ENCODE data around the gene PTBP1. TPM values are rescaled to one million over a fixed set of nuclear protein-coding genes. Genes with fewer than 3 reads are reported as not detected.
"Not testable (repeated sequence)": the region's sequence is repeated elsewhere in the genome, so short reads cannot be mapped to it uniquely, and the experiment has no call there.

The PTBP1 gene
- polyA plus RNA-seq, 3 donors, result 62.4 to 117 (median 81.6) TPM

GRCh38 chr19:852136-853013 lies 55.1 kb downstream of the PTBP1 start, which contains the start of gene ELANE:
Gene ELANE (plus strand): TSS chr19:852303. CDS start chr19:852329, 26 bp downstream.
- Histone ChIP-seq H3K27ac (ENCODE audit: low read depth in 1 of 2, low read length in 2 of 2) (no peak within 1 kb of the TSS), H3K9me3 (replicated peaks in 1 of 2; ENCODE audit: control insufficient read depth in 1 of 2, insufficient read depth in 1 of 2, low read length in 2 of 2) (no peaks in the 10 kb centered on the region), H3K4me3 (replicated peaks in 1 of 3; ENCODE audit: low read depth in 2 of 3, low read length in 3 of 3) (peak within 1 kb of the TSS; percentile 18 to 68 (median 24)), H2AFZ (ENCODE audit: insufficient read depth, low read depth, low read length, poor library complexity, severe bottlenecking) (peak within 1 kb of the TSS; percentile 67), H3K27me3 (ENCODE audit: control insufficient read depth in 2 of 2, insufficient read depth in 2 of 2, low read length in 2 of 2) (peaks cover 0 to 18% of the 10 kb centered on the region in 2 donors), H3K36me3 (replicated peaks in 1 of 2; ENCODE audit: control insufficient read depth in 1 of 2, insufficient read depth in 2 of 2, low read length in 2 of 2) (no peaks in the 10 kb centered on the region), H4K20me1 (ENCODE audit: insufficient read depth, low read length) (no peaks in the 10 kb centered on the region), H3K79me2 (ENCODE audit: insufficient read depth, low read length) (peaks cover 22% of the 10 kb centered on the region), H3K4me1 (ENCODE audit: control insufficient read depth in 1 of 2, insufficient read depth in 2 of 2, low read length in 2 of 2) (peaks cover 38 to 51% of the 10 kb centered on the region in 2 donors), H3K9ac (ENCODE audit: insufficient read depth, low read length, poor library complexity, severe bottlenecking) (peak within 1 kb of the TSS; percentile 27), H3K4me2 (replicated peaks; ENCODE audit: extremely low read depth, low read length, poor library complexity, severe bottlenecking) (peak within 1 kb of the TSS; percentile 75)
- Mint-ChIP-seq H3K27ac (no peak within 1 kb of the TSS), H3K4me1 (peaks cover 34% of the 10 kb centered on the region), H3K27me3 (ENCODE audit: low read depth in 3 of 3) (peaks cover 14 to 28% (median 16%) of the 10 kb centered on the region in 3 donors), H3K9me3 (peaks cover 0 to 2% (median 0%) of the 10 kb centered on the region in 7 donors), H3K4me3 (peak within 1 kb of the TSS; percentile 61 to 84), H3K36me3 (no peaks in the 10 kb centered on the region)
- peak in 1 of 3 donors; percentile 43 for DNase-seq
- no peak for TF ChIP-seq CTCF (IDR thresholded peaks at IDR 0.05)
- intact Hi-C loops (cut with micrococcal nuclease), result loop anchor here (5.0 kb wide), 2 partner anchors 35 to 80 kb away; no protein-coding TSS in a partner anchor
- 15% methylated on average over 39 of the region's 55 CpGs for WGBS (ENCODE audit: insufficient coverage)

- Mint-ChIP-seq H3K4me1 (peaks cover 30% of the 10 kb centered on the region), H3K27ac (no peak overlapping the region), H3K9me3 (peaks cover 0 to 2% (median 0%) of the 10 kb centered on the region in 7 donors), H3K27me3 (ENCODE audit: low read depth in 3 of 3) (peaks cover 8 to 20% (median 14%) of the 10 kb centered on the region in 3 donors), H3K36me3 (no peaks in the 10 kb centered on the region), H3K4me3 (peak overlapping the region; percentile 35 to 58)
- H4K20me1 ChIP-seq (ENCODE audit: insufficient read depth, low read length), result no peaks in the 10 kb centered on the region
- intact Hi-C loops (cut with micrococcal nuclease), result loop anchor here (5.0 kb wide), 2 partner anchors 36 to 81 kb away; no protein-coding TSS in a partner anchor
- WGBS (ENCODE audit: insufficient coverage), result 19% methylated on average over 42 of the region's 67 CpGs
- peak overlapping the region; percentile 75 for H3K4me2 ChIP-seq (replicated peaks; ENCODE audit: extremely low read depth, low read length, poor library complexity, severe bottlenecking)
- H2AFZ ChIP-seq (ENCODE audit: insufficient read depth, low read depth, low read length, poor library complexity, severe bottlenecking), result peak overlapping the region; percentile 67
- H3K27ac ChIP-seq (ENCODE audit: low read depth in 1 of 2, low read length in 2 of 2), result no peak overlapping the region
- peak overlapping the region; percentile 18 to 68 (median 24) for H3K4me3 ChIP-seq (replicated peaks in 1 of 3; ENCODE audit: low read depth in 2 of 3, low read length in 3 of 3)
- peak overlapping the region; percentile 27 for H3K9ac ChIP-seq (ENCODE audit: insufficient read depth, low read length, poor library complexity, severe bottlenecking)
- H3K9me3 ChIP-seq (replicated peaks in 1 of 2; ENCODE audit: control insufficient read depth in 1 of 2, insufficient read depth in 1 of 2, low read length in 2 of 2), result no peaks in the 10 kb centered on the region
- TF ChIP-seq CTCF (IDR thresholded peaks at IDR 0.05), result no peak
- H3K27me3 ChIP-seq (ENCODE audit: control insufficient read depth in 2 of 2, insufficient read depth in 2 of 2, low read length in 2 of 2), result peaks cover 0 to 12% of the 10 kb centered on the region in 2 donors
- peaks cover 22% of the 10 kb centered on the region for H3K79me2 ChIP-seq (ENCODE audit: insufficient read depth, low read length)
- no peaks in the 10 kb centered on the region for H3K36me3 ChIP-seq (replicated peaks in 1 of 2; ENCODE audit: control insufficient read depth in 1 of 2, insufficient read depth in 2 of 2, low read length in 2 of 2)
- H3K4me1 ChIP-seq (ENCODE audit: control insufficient read depth in 1 of 2, insufficient read depth in 2 of 2, low read length in 2 of 2), result peaks cover 37 to 51% of the 10 kb centered on the region in 2 donors
- no peak for DNase-seq
These were observed 55.8 kb downstream of the PTBP1 start for GRCh38 chr19:853014-853585.

GRCh38 chr19:853614-854220 lies 56.5 kb downstream of the PTBP1 start:
- peak overlapping the region in 1 of 3 experiments; percentile 68 for H3K4me3 ChIP-seq (replicated peaks in 1 of 3; ENCODE audit: low read depth in 2 of 3, low read length in 3 of 3)
- H4K20me1 ChIP-seq (ENCODE audit: insufficient read depth, low read length); H3K36me3 ChIP-seq (replicated peaks in 1 of 2; ENCODE audit: control insufficient read depth in 1 of 2, insufficient read depth in 2 of 2, low read length in 2 of 2); H3K9me3 ChIP-seq (replicated peaks in 1 of 2; ENCODE audit: control insufficient read depth in 1 of 2, insufficient read depth in 1 of 2, low read length in 2 of 2); H3K9ac ChIP-seq (ENCODE audit: insufficient read depth, low read length, poor library complexity, severe bottlenecking); H3K27ac ChIP-seq (ENCODE audit: low read depth in 1 of 2, low read length in 2 of 2); H3K9me3 Mint-ChIP-seq; H3K27ac Mint-ChIP-seq; H3K27me3 ChIP-seq (ENCODE audit: control insufficient read depth in 2 of 2, insufficient read depth in 2 of 2, low read length in 2 of 2); DNase-seq; H3K36me3 Mint-ChIP-seq; H2AFZ ChIP-seq (ENCODE audit: insufficient read depth, low read depth, low read length, poor library complexity, severe bottlenecking): not testable (repeated sequence)
- intact Hi-C loops (cut with micrococcal nuclease), result loop anchor here (2.0 to 5.0 kb wide), 3 partner anchors 36 to 81 kb away; no protein-coding TSS in a partner anchor
- Mint-ChIP-seq H3K27me3 (ENCODE audit: low read depth in 3 of 3) (peaks cover 8 to 14% (median 8%) of the 10 kb centered on the region in 3 donors), H3K4me1 (peaks cover 30% of the 10 kb centered on the region), H3K4me3 (peak overlapping the region in 1 of 2 donors; percentile 52)
- H3K4me2 ChIP-seq (replicated peaks; ENCODE audit: extremely low read depth, low read length, poor library complexity, severe bottlenecking), result peak overlapping the region; percentile 75
- peaks cover 22% of the 10 kb centered on the region for H3K79me2 ChIP-seq (ENCODE audit: insufficient read depth, low read length)
- H3K4me1 ChIP-seq (ENCODE audit: control insufficient read depth in 1 of 2, insufficient read depth in 2 of 2, low read length in 2 of 2), result peaks cover 38 to 51% of the 10 kb centered on the region in 2 donors
- 87% methylated on average over 3 of the region's 17 CpGs for WGBS (ENCODE audit: insufficient coverage)
